Measurements from ENCODE around the gene WDR20. TPM values are rescaled to one million over a fixed set of nuclear protein-coding genes. Genes with fewer than 3 reads are reported as not detected.

Gene WDR20
- total RNA-seq, 2 experiments from 2014 or later, result 22.3 to 27.3 TPM

DNA sequence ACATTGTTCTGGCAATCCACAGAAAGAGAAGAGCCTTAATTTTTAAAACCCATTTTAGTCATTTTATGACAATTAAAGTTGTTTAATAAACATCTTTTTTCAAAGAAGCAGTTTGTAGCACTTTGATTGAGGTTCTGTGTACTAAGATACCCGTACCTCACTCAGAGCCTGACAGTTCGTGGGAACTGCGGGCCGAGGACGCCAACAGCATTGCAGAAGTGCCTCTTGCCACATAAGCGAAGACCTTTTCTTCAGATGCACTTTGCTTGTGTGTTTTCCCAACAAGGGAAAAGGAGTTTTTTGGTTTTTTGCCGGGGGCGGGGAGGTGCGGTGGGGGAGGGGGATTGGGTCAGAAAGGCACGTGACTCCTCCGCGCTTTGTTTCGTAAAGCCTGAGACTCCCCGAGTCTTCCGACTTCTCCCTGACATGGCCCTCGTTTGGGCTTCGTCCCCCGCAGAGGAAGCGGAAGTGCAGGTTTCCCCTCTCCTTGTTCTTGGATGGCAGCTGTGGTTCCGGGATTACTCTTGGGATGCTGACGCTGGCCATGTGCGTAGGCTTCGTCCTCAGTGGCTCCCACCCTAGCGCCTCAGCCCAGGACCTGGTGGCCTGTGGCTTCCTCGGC is 70.8 kb downstream of the WDR20 start:
- H3K27me3 Mint-ChIP-seq, result no peaks in the 10 kb centered on the region
- no peaks in the 10 kb centered on the region for H3K36me3 Mint-ChIP-seq
- H3K4me3 Mint-ChIP-seq, result no peak overlapping the region

GRCh38 chr14:102211240-102211639 is 71.5 kb downstream of the WDR20 start:
- Mint-ChIP-seq H3K36me3 (no peaks in the 10 kb centered on the region), H3K9me3 (no peaks in the 10 kb centered on the region), H3K27me3 (no peaks in the 10 kb centered on the region), H3K4me3 (no peak overlapping the region), H3K4me1 (no peaks in the 10 kb centered on the region), H3K27ac (no peak overlapping the region)
- DNase-seq, result no peak

More for the DNA sequence above, 70.8 kb downstream of the WDR20 start:
- Mint-ChIP-seq H3K27ac (no peak overlapping the region), H3K9me3 (no peaks in the 10 kb centered on the region), H3K4me1 (peaks cover 2% of the 10 kb centered on the region)
- no peak for DNase-seq

GRCh38 chr14:102212356-102212755 is 72.7 kb downstream of the WDR20 start:
- DNase-seq, result no peak
- H3K9me3 Mint-ChIP-seq, result no peaks in the 10 kb centered on the region
- H3K27me3 Mint-ChIP-seq, result no peaks in the 10 kb centered on the region
- no peaks in the 10 kb centered on the region for H3K36me3 Mint-ChIP-seq
- H3K4me3 Mint-ChIP-seq, result no peak overlapping the region
- H3K27ac Mint-ChIP-seq, result no peak overlapping the region
- H3K4me1 Mint-ChIP-seq, result peaks cover 1% of the 10 kb centered on the region

DNA sequence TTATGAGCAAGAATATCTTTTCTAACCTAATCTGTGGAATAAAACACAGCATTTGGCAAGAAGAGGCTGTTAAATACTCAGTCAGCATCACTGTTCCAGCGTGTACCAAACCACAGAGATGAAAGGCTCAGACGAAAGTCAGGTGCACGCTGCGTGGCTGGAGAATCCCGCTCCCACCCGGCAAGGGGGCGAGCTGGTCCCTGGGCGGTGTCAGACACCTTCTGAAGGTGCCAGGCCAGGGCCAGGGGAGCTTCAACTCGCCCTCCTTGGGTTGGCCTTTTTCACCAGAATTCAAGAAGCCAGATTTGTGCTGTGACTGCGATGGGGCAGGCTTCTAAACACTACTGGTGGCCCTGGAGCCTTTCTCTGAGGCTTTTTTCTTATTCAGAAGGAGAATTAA is 73.1 kb downstream of the WDR20 start:
- no peak overlapping the region for H3K4me3 Mint-ChIP-seq
- no peaks in the 10 kb centered on the region for H3K36me3 Mint-ChIP-seq
- H3K27me3 Mint-ChIP-seq, result no peaks in the 10 kb centered on the region
- H3K27ac Mint-ChIP-seq, result no peak overlapping the region
- DNase-seq, result no peak
- H3K4me1 Mint-ChIP-seq, result peaks cover 5% of the 10 kb centered on the region
- no peaks in the 10 kb centered on the region for H3K9me3 Mint-ChIP-seq

DNA sequence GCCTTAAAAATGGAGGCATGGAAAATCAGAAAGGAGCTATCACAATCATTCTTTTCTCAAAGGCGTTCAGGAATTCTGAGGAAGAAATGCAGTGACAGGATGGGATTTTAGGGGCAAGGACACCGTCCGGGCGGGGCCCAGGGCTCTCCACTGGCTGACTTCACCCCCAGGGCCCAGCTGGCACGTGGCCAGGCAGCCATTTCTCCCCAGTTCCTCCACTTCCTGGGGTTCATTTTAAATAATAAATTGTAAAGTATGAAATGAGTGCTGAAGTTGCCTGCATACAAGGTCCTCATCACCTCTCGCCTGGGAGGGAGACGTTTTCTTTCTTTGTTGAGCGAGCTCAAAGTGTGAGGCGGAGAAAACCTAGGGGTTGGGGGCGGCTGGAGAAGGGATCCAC is 73.8 kb downstream of the WDR20 start:
- H3K27ac Mint-ChIP-seq, result no peak overlapping the region
- peaks cover 6% of the 10 kb centered on the region for H3K4me1 Mint-ChIP-seq
- H3K36me3 Mint-ChIP-seq, result no peaks in the 10 kb centered on the region
- no peak overlapping the region for H3K4me3 Mint-ChIP-seq
- H3K9me3 Mint-ChIP-seq, result no peaks in the 10 kb centered on the region
- DNase-seq, result no peak
- H3K27me3 Mint-ChIP-seq, result no peaks in the 10 kb centered on the region

- Mint-ChIP-seq H3K36me3 (no peaks in the 10 kb centered on the region), H3K27ac (no peak overlapping the region), H3K27me3 (no peaks in the 10 kb centered on the region), H3K4me3 (no peak overlapping the region), H3K9me3 (no peaks in the 10 kb centered on the region), H3K4me1 (peaks cover 6% of the 10 kb centered on the region)
- no peak for DNase-seq
These were observed 74.4 kb downstream of the WDR20 start for GRCh38 chr14:102213984-102214658.

- Mint-ChIP-seq H3K27me3 (no peaks in the 10 kb centered on the region), H3K4me1 (peaks cover 12% of the 10 kb centered on the region), H3K9me3 (no peaks in the 10 kb centered on the region), H3K36me3 (no peaks in the 10 kb centered on the region), H3K27ac (no peak overlapping the region), H3K4me3 (no peak overlapping the region)
- DNase-seq, result no peak
These were observed 75.4 kb downstream of the WDR20 start for GRCh38 chr14:102215071-102215470.

- Mint-ChIP-seq H3K4me1 (peaks cover 13% of the 10 kb centered on the region), H3K4me3 (no peak overlapping the region), H3K27me3 (no peaks in the 10 kb centered on the region), H3K9me3 (no peaks in the 10 kb centered on the region), H3K27ac (no peak overlapping the region), H3K36me3 (no peaks in the 10 kb centered on the region)
- DNase-seq, result no peak
These were observed 76.0 kb downstream of the WDR20 start for GRCh38 chr14:102215576-102216250.

- no peak for DNase-seq
- H3K27me3 Mint-ChIP-seq, result no peaks in the 10 kb centered on the region
- H3K27ac Mint-ChIP-seq, result no peak overlapping the region
- no peaks in the 10 kb centered on the region for H3K36me3 Mint-ChIP-seq
- H3K4me3 Mint-ChIP-seq, result no peak overlapping the region
- no peaks in the 10 kb centered on the region for H3K9me3 Mint-ChIP-seq
- peaks cover 16% of the 10 kb centered on the region for H3K4me1 Mint-ChIP-seq
These were observed 77.7 kb downstream of the WDR20 start for GRCh38 chr14:102217399-102217798.

DNA sequence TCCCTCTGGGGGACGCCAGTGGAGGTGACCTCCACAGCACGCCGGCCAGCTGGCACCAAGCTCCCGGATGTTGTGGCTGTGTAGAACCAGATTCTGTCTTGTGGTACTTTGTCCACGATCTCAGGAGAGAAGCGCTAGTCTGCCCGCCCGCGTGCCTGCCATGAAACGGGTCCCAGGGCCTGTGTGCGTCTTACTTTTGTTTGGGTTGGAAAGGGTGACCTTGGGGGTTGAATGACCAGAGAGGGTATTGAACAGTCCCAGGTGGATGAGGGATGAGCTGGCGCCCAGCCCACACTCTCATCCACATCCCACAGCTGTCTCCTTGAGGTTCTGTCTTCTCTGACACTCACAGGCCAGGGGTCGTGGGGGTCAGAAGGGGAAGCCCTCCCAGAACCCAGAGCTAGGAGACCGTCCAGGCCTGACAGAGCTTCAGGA is 78.3 kb downstream of the WDR20 start:
- Mint-ChIP-seq H3K4me1 (peaks cover 16% of the 10 kb centered on the region), H3K4me3 (no peak overlapping the region), H3K9me3 (no peaks in the 10 kb centered on the region), H3K27ac (no peak overlapping the region), H3K27me3 (no peaks in the 10 kb centered on the region), H3K36me3 (no peaks in the 10 kb centered on the region)
- DNase-seq, result no peak

DNA sequence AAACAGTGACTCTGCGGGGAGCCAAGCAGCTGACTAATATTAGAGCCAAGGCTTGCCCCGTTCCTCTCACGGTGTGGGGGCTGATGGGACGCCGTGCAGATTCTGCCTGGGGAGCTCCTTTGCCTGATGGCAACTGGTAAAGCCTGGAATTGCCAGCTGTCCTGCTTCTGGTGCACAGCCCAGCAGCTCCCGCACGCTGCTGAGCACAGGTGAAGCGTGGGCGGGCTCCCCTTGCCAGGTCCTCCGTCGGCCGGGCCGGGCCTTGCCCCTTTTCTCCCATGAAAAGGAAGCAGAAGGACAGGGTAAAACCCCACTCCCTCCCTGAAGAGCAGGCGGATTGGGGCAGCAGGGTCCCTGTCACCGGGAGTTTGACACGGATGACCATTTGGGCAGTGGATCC is 79.0 kb downstream of the WDR20 start:
- Mint-ChIP-seq H3K4me1 (peaks cover 16% of the 10 kb centered on the region), H3K27ac (no peak overlapping the region), H3K36me3 (no peaks in the 10 kb centered on the region), H3K27me3 (no peaks in the 10 kb centered on the region), H3K4me3 (no peak overlapping the region), H3K9me3 (no peaks in the 10 kb centered on the region)
- no peak for DNase-seq

GRCh38 chr14:102219316-102219715 is 79.6 kb downstream of the WDR20 start:
- H3K27me3 Mint-ChIP-seq, result no peaks in the 10 kb centered on the region
- H3K9me3 Mint-ChIP-seq, result no peaks in the 10 kb centered on the region
- no peak overlapping the region for H3K4me3 Mint-ChIP-seq
- DNase-seq, result no peak
- H3K36me3 Mint-ChIP-seq, result no peaks in the 10 kb centered on the region
- H3K4me1 Mint-ChIP-seq, result peaks cover 16% of the 10 kb centered on the region
- no peak overlapping the region for H3K27ac Mint-ChIP-seq

DNA sequence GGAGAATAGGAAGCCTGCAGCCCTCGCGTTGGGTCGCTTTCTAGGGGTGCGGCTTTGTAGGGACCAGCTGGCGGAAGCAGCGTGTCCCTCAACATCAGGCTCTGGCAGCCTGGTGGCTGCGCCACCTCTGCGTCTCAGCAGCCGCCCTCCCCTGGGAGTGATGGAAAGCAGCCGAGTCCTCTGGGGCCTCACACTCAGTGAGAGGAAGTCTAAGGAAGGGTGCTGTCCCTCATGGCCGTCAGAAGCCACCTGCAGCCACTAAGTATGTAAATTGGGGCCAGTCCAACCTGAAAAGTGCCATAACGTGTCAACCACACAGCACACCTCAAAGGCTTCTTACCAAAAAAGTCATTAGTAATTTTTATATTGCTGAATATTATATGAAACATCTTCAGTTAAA is 80.3 kb downstream of the WDR20 start:
- Mint-ChIP-seq H3K4me3 (no peak overlapping the region), H3K36me3 (no peaks in the 10 kb centered on the region), H3K4me1 (peaks cover 16% of the 10 kb centered on the region), H3K27ac (peak overlapping the region; percentile 54), H3K27me3 (no peaks in the 10 kb centered on the region), H3K9me3 (no peaks in the 10 kb centered on the region)
- peak; percentile 23 for DNase-seq

DNA sequence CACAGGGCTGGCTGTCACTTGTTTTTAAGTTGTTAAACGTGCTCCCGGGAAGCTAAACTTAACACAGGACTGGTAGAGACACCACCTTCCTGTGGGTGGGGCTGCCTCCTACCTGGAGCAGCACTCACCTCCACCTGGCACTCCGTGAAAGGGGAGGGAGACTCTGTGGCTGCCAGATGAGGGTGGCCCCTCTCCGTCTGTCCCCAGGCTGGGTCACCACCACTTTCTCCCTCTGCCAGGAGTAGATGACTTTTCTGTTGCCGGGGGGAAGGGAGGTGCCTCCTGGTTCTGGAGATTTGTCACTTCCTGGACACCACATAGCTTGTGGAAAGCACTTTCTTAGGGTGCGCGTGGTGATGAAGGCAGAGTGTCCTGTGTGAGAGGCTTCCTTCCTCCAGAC is 81.3 kb downstream of the WDR20 start:
- Mint-ChIP-seq H3K4me3 (no peak overlapping the region), H3K4me1 (peaks cover 16% of the 10 kb centered on the region), H3K27me3 (no peaks in the 10 kb centered on the region), H3K27ac (peak overlapping the region; percentile 29), H3K9me3 (no peaks in the 10 kb centered on the region), H3K36me3 (peaks cover 3% of the 10 kb centered on the region)
- no peak for DNase-seq

DNA sequence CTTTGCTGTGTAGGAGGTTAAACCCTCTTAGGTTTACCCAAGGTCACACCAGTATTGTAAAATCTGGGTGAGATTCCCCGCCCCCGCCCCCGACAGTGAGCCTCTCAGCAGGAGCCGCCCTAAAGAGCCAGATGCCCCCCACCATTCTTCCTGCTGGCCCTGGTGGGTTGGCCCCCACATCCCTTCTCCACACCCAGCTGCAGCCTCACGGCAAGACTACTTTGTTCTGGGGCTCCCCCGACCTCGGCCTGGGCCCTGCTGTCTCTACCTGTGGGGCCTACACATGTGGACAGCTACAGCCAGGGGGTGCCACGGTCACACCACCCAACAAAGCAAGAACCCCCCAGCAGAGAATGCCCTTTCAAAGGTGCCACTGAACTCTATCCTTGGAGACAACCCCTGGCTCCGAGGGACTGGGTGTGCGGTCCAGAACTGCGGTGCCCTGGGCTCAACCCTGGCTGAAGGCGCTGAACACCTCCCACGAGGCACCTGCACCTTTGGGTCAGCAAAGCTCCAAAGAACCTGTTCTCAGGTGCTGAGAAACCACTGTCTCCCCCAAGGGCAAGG is 82.4 kb downstream of the WDR20 start:
- Mint-ChIP-seq H3K27me3 (no peaks in the 10 kb centered on the region), H3K36me3 (peaks cover 3% of the 10 kb centered on the region), H3K4me1 (peaks cover 16% of the 10 kb centered on the region), H3K4me3 (no peak overlapping the region), H3K27ac (no peak overlapping the region), H3K9me3 (no peaks in the 10 kb centered on the region)
- DNase-seq, result no peak
